Kidney (tissue), 14 donors: ENCODE measurements around the gene NEU3. TPM values are rescaled to one million over a fixed set of nuclear protein-coding genes. Genes with fewer than 3 reads are reported as not detected.

Experiments
- DNase-seq, 5 donors: peaks; one replicate each; pipeline ENCODE4 v3.0.0-alpha.2; 2013 to 2020
- FAIRE-seq: peaks from 2 replicates; lab custom pipeline; 2012; peaks lifted over from hg19 to GRCh38; lab: Jason Lieb, UNC
- H3K27ac ChIP-seq, 2 donors: one replicate each; pipeline ENCODE4 v1.7.0; 2013; ENCODE audit warnings: low read depth in 2 of 2, low read length in 2 of 2, inconsistent platforms in 1 of 2
- H3K27me3 ChIP-seq: one replicate; pipeline ENCODE4 v1.7.1; 2013; ENCODE audit warnings: low read length, inconsistent platforms; ENCODE audit not compliant: control insufficient read depth, insufficient read depth
- H3K36me3 ChIP-seq, 3 donors: one replicate each; pipeline versions ENCODE4 v1.7.0 to v1.7.1; 2013; ENCODE audit warnings: low read length in 3 of 3, control low read depth in 1 of 3, inconsistent platforms in 1 of 3; ENCODE audit not compliant: insufficient read depth in 3 of 3, control insufficient read depth in 2 of 3
- H3K4me1 ChIP-seq, 3 donors: one replicate each; pipeline versions ENCODE4 v1.7.0 to v1.7.1; 2013; ENCODE audit warnings: low read length in 3 of 3, inconsistent platforms in 1 of 3, low read depth in 1 of 3; ENCODE audit not compliant: control insufficient read depth in 2 of 3, insufficient read depth in 2 of 3
- H3K4me3 ChIP-seq, 3 donors: one replicate each; pipeline versions ENCODE4 v1.7.0 to v1.8.1; 2013; ENCODE audit warnings: low read length in 3 of 3, control low read depth in 1 of 3, inconsistent platforms in 1 of 3
- H3K9ac ChIP-seq, 3 donors: one replicate each; pipeline versions ENCODE4 v1.7.0 to v1.7.1; 2013; ENCODE audit warnings: low read length in 3 of 3, control low read depth in 1 of 3, inconsistent platforms in 1 of 3
- H3K9me3 ChIP-seq, 3 donors: one replicate each; pipeline versions ENCODE4 v1.7.0 to v1.7.1; 2013; ENCODE audit warnings: low read length in 3 of 3, control low read depth in 1 of 3, inconsistent platforms in 1 of 3; ENCODE audit not compliant: control insufficient read depth in 2 of 3, insufficient read depth in 1 of 3
- intact Hi-C: fragments of 100-400 bp; cut with DNase I; formaldehyde crosslinking; loops from one replicate; pipeline ENCODE4 v1.11.1; 2022
- polyA plus RNA-seq: library from polyadenylated mRNA; stranded (reverse); fragments of 350-450 nt; fragmentation: Illumina TruSeq; extraction: RNeasy Lipid Tissue Mini Kit (QIAGEN cat#74804); gene quantifications from one replicate; pipeline ENCODE4 v1.2.3, GENCODE V29; 2014; ENCODE audit warnings: low read depth, low replicate concordance; ENCODE audit not compliant: insufficient read depth
- total RNA-seq: library from RNA; stranded (reverse); fragmentation: NEBNext Ultra II Directional; extraction: Animal tissue kit (Norgen Biotek cat#: 25700); gene quantifications from one replicate; pipeline ENCODE4 v1.2.1, GENCODE V29; 2021
- TF ChIP-seq, protein P1 (sequence below): IDR thresholded peaks from 3 replicates; pipeline ENCODE4 v1.5.1; 2012; ENCODE audit warnings: mild to moderate bottlenecking, moderate library complexity, borderline replicate concordance; ENCODE audit not compliant: insufficient read depth; ENCODE audit errors: extremely low read depth
- donor health status: control.
- donor health status: control.
- donor health status: control.
- donor health status: control.
- donor health status: control.
- donor health status: DM: yes; HTN: yes; CAD: no.
- donor health status: Normal renal cell carcinoma (clear cell type).

The NEU3 gene
- total and polyA plus RNA-seq, 2 donors from 2014 or later: 2.8 to 13.2 TPM

DNA sequence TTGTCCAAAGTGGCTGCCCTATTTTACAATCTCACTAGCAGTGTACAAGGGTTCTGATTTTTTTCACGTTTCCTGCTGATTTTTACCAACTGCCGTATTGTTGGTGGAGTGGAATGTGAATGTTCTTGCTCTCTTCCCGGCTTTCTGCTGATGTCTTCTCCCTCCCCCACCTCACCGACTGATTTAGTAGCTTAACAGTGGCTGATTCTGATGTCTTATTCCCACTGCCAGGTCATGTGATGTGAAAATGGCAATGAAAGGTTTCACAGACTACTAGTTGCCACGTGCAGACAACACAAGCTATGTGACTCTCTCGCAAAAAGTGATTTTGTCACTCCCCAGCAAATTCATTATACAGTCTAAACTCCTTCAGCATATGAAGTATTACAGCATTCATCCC is 17.3 kb upstream of the NEU3 start:
- FAIRE-seq: no peak
- DNase-seq: no peak
- Histone ChIP-seq H3K4me1 (no peaks in the 10 kb centered on the region), H3K36me3 (peaks cover 8 to 35% (median 30%) of the 10 kb centered on the region in 3 donors), H3K9me3 (no peaks in the 10 kb centered on the region), H3K9ac (no peak overlapping the region), H3K27ac (no peak overlapping the region), H3K4me3 (no peak overlapping the region), H3K27me3 (no peaks in the 10 kb centered on the region)
- TF ChIP-seq, protein P1, sequence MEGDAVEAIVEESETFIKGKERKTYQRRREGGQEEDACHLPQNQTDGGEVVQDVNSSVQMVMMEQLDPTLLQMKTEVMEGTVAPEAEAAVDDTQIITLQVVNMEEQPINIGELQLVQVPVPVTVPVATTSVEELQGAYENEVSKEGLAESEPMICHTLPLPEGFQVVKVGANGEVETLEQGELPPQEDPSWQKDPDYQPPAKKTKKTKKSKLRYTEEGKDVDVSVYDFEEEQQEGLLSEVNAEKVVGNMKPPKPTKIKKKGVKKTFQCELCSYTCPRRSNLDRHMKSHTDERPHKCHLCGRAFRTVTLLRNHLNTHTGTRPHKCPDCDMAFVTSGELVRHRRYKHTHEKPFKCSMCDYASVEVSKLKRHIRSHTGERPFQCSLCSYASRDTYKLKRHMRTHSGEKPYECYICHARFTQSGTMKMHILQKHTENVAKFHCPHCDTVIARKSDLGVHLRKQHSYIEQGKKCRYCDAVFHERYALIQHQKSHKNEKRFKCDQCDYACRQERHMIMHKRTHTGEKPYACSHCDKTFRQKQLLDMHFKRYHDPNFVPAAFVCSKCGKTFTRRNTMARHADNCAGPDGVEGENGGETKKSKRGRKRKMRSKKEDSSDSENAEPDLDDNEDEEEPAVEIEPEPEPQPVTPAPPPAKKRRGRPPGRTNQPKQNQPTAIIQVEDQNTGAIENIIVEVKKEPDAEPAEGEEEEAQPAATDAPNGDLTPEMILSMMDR: no peak
- intact Hi-C loops: no loop called here

DNA sequence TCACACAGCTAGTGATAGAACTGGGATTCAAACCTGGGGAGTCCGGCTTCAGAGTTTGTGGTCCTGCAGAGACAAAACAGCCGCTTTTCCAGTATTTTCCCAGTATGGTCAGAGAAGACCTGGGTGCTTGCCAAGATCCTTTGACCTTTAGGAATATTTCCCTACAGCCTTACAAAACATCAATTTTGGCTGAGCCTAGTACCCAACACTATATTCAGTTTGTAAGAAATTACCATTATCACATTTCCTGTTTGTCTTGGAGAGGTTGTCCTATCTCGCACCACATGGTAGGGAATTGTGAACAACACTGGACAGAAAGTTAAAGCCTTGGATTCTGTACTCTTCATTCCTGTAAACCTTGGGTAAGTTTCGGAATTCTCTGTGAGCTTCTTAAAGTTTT is 10.7 kb upstream of the NEU3 start:
- Histone ChIP-seq H3K4me1 (no peaks in the 10 kb centered on the region), H3K36me3 (peaks cover 6 to 37% (median 16%) of the 10 kb centered on the region in 3 donors), H3K4me3 (no peak overlapping the region), H3K9ac (no peak overlapping the region), H3K9me3 (no peaks in the 10 kb centered on the region), H3K27me3 (no peaks in the 10 kb centered on the region), H3K27ac (no peak overlapping the region)
- DNase-seq: no peak
- TF ChIP-seq, protein P1: no peak
- intact Hi-C loops: no loop called here
- no peak for FAIRE-seq

DNA sequence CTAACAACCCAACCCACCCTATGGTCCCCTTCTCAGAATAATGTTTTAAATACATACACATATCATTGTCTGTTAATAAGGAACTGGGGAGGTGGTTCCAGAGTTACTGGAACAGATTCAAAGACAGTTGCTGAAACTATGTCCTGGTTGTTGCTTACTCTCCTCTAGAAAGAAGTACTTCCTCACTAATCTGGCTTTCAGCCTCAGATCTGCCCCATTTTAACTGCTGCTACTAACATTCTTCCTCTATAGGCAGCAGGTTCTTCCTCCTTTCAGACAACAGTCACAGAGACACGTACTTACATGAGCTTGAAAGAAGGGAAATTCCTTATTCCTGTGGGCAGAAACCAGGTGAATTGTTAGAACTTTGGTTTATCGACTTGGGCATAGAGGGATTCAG is 8.1 kb upstream of the NEU3 start:
- no peak overlapping the region for H3K9ac ChIP-seq
- TF ChIP-seq, protein P1: no peak
- no peak overlapping the region for H3K27ac ChIP-seq
- FAIRE-seq (no peak), DNase-seq (no peak)
- no peaks in the 10 kb centered on the region for H3K4me1 ChIP-seq
- H3K4me3 ChIP-seq: no peak overlapping the region
- intact Hi-C loops: no loop called here
- peaks cover 4 to 24% (median 6%) of the 10 kb centered on the region in 3 donors for H3K36me3 ChIP-seq
- no peaks in the 10 kb centered on the region for H3K9me3 ChIP-seq
- H3K27me3 ChIP-seq: no peaks in the 10 kb centered on the region

DNA sequence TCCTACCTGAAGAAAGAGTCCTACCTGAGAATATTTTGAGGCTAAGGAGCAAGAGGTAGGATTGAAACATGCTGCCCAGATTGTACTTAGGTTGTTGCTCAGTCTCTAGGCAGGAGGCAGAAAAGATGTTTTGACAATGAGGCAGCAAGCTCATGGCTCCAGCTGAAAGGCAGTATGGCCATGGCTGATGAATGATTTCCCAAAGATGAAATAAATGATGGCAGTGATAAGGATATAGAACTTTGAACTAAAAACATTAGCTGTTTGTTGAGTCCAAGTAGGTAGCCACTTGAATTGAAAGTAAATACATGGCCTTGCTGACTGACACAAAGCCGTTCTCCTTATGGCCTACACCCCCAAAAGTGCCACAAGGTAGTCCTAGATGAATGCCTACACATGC is 6.8 kb upstream of the NEU3 start:
- DNase-seq (no peak), FAIRE-seq (no peak)
- Histone ChIP-seq H3K27ac (no peak overlapping the region), H3K9ac (no peak overlapping the region), H3K4me1 (no peaks in the 10 kb centered on the region), H3K27me3 (no peaks in the 10 kb centered on the region), H3K36me3 (peaks cover 0 to 19% (median 4%) of the 10 kb centered on the region in 3 donors), H3K9me3 (no peaks in the 10 kb centered on the region), H3K4me3 (no peak overlapping the region)
- intact Hi-C loops: no loop called here
- TF ChIP-seq, protein P1: no peak
